HL-60 (cell line): ENCODE measurements around the gene SEMA7A.
"Not testable (repeated sequence)": the region's sequence is repeated elsewhere in the genome, so short reads cannot be mapped to it uniquely, and the experiment has no call there.

Source experiments
- POLR2AphosphoS5 ChIP-seq: IDR thresholded peaks from 2 replicates; pipeline ENCODE4 v1.6.1; 2012; ENCODE audit warnings: low read depth
- TF ChIP-seq, protein P1 (sequence below): IDR thresholded peaks from one replicate; pipeline ENCODE4 v1.5.1; 2011; ENCODE audit warnings: low read length, control low read depth, inconsistent platforms; ENCODE audit not compliant: insufficient read depth

DNA sequence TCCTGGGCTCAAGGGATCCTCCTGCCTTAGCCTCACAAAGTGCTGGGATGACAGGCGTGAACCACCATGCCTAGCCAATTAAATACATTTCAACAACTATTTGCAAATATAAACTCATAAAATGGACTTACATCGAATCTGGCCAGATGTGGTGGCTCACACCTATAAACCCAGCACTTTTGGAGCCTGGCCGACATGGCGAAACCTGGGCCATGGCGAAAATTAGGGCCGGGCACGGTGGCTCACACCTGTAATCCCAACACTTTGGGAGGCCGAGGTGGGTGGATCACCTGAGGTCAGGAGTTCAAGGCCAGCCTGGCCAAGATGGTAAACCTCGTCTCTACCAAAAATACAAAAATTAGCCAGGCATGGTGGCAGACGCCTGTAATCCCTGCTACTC is 23.3 kb upstream of the SEMA7A start:
- TF ChIP-seq POLR2AphosphoS5, result not testable (repeated sequence)
- TF ChIP-seq, protein P1, sequence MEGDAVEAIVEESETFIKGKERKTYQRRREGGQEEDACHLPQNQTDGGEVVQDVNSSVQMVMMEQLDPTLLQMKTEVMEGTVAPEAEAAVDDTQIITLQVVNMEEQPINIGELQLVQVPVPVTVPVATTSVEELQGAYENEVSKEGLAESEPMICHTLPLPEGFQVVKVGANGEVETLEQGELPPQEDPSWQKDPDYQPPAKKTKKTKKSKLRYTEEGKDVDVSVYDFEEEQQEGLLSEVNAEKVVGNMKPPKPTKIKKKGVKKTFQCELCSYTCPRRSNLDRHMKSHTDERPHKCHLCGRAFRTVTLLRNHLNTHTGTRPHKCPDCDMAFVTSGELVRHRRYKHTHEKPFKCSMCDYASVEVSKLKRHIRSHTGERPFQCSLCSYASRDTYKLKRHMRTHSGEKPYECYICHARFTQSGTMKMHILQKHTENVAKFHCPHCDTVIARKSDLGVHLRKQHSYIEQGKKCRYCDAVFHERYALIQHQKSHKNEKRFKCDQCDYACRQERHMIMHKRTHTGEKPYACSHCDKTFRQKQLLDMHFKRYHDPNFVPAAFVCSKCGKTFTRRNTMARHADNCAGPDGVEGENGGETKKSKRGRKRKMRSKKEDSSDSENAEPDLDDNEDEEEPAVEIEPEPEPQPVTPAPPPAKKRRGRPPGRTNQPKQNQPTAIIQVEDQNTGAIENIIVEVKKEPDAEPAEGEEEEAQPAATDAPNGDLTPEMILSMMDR, result not testable (repeated sequence)
